ACHN (cell line): Measurements from ENCODE around the gene GINS2.

Source experiments
- DNase-seq: peaks from one replicate; pipeline ENCODE4 v3.0.0-alpha.2; 2015
- in situ Hi-C: cut with HindIII; loops from 2 replicates; pipeline ENCODE4 v1.10.0; 2017; ENCODE audit warnings: low sequenced_read_pairs, low pct_ligation_motif_present, low pct_unique_long_range_greater_than_20kb

The GINS2 gene

GRCh38 chr16:85650135-85650843 lies 38.5 kb downstream of the GINS2 start:
- no peak for DNase-seq

GRCh38 chr16:85649411-85650134 lies 39.2 kb downstream of the GINS2 start:
- in situ Hi-C loops, result no loop called here
- no peak for DNase-seq

More at GRCh38 chr16:85650135-85650843, 38.5 kb downstream of the GINS2 start:
- in situ Hi-C loops, result no loop called here

GRCh38 chr16:85648805-85649204 lies 39.9 kb downstream of the GINS2 start:
- in situ Hi-C loops, result no loop called here
- no peak for DNase-seq

- in situ Hi-C loops, result no loop called here
- DNase-seq, result no peak
Observed at GRCh38 chr16:85648070-85648714, 40.6 kb downstream of the GINS2 start.

DNA sequence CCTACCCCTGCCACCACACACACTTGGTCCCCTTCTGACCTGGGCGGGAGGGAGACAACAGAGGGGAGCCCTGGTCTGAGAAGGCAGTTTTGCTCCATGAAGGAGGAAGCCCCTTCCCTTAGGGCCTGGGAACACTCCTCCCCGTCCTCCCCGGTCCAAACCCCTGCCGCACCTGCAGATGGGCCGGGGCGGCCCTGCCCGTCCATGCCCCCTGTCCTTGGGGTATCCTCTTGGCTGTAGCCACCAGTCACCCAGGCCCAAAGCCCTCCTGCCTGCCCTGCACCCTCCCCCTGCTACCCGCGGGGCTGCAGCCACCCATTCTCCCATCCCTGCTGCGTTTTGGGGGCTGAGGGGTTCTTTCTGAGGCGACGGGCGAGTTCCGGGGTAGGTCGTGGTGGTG lies 41.8 kb downstream of the GINS2 start:
- DNase-seq, result no peak
- in situ Hi-C loops, result no loop called here

- no peak for DNase-seq
- in situ Hi-C loops, result no loop called here
Observed at GRCh38 chr16:85646358-85646907, 42.3 kb downstream of the GINS2 start.

DNA sequence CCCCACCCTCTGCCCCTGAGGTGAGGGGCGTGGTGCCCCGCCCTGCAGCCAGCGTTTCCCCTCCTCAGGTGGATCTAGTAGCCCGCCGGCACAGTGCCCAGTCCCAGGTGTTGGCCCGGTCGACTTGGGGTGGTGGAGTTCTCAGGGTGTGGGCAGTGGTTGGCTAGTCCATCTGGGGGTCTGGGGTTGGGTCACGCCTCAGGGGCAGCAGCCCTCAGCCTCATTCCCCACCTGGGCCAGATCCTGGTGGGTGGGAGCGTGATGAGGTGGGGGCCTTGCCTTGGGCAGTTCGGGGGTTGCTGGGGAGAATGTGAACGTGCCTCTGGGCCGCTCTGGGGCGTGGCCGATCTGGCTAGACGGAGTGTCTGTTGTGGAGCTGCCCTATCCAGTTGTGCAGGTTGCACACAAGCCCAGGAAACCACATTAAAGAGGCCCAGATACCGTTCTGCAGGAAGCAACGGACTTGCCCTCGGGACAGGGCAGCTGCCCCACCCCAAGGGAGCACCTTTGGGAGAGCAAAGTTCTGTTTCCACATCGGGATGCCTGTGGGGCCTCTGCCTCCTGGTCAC lies 43.6 kb downstream of the GINS2 start:
- no peak for DNase-seq
- in situ Hi-C loops, result no loop called here

- no peak for DNase-seq
- in situ Hi-C loops, result no loop called here
Observed at GRCh38 chr16:85644093-85644712, 44.6 kb downstream of the GINS2 start.

- no peak for DNase-seq
- in situ Hi-C loops, result no loop called here
Observed at GRCh38 chr16:85643631-85644030, 45.1 kb downstream of the GINS2 start.

DNA sequence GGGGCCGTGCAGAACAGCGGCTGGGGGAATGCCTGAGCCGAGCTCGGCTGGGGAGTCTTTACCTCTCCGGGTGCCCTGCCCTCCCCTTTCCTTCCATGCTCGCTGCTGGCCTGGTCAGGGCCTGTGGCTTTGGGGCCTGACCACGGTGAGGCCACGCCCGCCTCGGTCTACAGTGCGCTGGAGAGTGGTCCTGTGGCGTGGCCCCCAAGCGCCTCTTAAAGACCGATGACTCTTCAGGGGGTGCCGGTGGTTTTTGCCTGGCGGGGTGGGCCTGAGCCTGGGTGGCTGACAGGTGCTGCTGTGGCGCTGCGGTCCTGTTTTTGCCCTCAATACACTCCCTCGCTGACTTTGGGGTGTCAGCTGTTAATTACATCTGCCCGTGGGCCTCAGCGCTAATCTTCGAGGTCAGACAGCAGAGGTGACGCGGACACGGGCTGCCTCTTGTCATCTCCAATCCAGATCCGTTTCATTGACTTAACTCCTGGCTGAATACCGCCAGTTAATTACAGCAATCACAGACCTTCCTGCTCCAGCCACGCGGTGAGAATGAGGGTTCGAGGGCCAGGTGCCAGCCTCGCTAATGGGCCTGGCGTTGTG lies 45.9 kb downstream of the GINS2 start:
- DNase-seq, result no peak
- in situ Hi-C loops, result no loop called here

DNA sequence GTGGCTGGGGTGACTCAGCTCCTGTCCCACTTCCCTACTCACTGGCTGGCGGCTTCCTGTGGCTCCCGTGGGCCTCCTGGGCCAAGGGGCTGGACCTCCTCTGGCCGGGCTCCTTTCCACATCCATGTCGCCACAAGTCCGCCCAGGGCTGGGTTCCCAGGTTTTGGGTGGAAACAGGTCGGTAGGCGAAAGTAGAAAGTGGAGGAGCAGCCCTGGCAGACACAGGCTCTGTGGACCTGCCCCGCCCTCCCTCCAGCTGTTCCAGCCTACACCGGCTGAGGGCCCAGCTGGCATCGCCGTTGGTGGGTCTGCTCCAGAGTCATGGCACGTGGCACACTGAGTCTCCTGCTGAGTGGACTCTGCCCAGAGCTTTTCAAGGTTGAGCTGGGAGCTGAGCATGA lies 47.0 kb downstream of the GINS2 start:
- DNase-seq, result no peak
- in situ Hi-C loops, result no loop called here

DNA sequence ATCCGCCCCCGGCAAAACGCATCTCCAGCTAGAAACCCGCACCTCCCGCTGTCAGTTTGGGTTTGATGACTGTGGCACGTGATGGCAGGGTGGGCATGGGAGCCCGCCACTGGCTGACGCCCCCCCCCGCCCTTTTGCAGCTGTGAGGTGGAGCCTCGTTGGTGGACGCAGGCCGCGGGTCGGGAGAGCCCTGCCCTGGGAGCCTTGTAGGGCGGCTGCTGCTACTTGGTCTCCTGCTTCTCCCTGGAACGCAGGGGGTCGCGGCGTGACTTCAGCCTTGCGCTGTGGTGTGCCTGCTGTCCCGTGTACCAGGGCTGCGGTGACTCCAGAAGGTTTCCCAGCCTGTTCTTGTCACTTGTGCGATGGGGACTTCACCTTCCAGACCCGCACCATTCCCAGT lies 47.4 kb downstream of the GINS2 start:
- DNase-seq, result no peak
- in situ Hi-C loops, result no loop called here

- in situ Hi-C loops, result no loop called here
Observed at GRCh38 chr16:85640585-85640984, 48.2 kb downstream of the GINS2 start.

DNA sequence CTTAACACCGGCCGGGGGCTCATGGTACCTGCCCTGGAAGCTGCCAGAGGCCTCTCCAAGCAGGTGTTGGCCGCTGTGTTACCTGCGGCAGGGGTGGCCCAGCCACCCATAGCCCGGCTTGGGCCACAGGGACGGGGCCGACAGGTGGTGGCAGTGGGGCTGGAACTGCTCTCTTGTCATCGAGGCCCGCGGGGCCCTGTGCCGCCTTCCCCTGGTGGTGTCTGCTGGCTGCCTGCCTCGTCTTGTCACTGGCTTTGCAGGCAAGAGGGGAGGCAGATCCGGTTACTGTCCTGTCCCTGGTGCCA lies 48.5 kb downstream of the GINS2 start:
- in situ Hi-C loops, result no loop called here
- no peak for DNase-seq

More at GRCh38 chr16:85640585-85640984, 48.2 kb downstream of the GINS2 start:
- no peak for DNase-seq

DNA sequence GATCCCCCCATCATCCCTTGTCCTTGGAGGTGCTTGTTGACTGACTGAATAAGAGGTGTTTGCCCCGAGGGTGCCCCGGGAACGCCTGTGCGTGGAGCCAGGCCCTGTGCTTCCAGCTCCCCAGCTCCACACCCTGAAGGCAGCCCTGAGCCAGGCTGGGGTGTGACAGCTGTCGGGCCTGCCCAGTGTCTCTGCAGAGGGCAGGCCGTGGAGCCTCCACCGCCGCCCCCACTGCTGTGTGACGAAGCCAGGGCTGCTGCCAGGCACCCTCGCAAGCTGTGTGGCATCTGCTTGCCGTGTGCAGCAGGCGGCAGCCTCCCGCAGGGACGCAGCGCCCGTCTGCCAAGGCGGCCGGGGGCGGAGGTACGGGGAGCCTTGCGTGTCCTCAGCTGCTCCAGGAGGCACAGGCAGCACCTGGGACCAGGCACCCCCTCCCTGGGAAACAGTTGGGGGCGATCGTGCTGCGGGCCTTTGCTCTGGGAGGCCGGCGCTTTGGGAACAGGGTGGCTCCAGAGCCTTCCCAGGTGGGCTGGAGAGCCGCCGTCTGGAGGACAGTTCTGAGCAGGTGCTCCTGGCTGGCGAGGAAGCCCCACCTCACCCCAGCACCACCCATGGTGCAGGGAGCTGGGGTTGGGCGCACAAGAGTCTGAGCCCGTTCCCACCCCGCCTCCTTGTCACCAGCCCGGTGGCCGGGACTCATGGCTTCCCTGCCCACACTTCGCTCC lies 49.1 kb downstream of the GINS2 start:
- DNase-seq, result no peak
- in situ Hi-C loops, result no loop called here

DNA sequence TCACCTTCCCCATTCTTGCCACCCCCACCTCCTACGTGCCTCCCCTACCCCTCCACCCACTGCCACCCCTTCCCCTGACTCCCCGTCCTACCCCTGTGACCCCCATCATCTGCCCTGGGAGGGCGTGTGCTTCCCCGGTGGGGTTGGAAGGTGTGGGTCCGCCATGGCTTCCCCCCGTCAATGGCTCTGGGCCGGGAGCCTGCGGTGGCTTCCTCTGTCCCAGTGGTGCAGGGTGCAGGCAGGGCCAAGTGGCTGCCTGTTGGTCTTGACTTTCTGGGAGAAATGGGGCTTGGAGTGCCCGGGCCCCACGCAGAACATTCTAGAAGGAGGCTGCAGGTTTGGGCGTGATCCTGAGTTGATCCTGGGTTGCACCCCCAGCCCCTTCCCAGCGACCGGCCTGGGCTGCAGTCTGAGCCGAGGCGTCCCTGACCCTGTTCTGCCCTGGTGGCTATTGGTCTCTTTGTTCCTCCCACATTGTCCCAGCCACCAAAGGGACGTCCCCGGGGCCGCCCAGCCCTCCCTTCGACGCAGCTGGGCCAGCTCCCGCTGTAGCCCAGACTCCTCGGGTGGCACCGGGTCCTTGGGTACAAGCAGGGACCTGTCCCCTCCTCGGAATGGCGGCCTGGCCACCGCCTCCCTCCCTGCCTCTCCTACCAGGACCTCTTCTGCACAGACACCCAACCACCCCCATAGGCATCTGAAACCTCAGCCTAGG lies 49.9 kb downstream of the GINS2 start:
- in situ Hi-C loops, result no loop called here
- DNase-seq, result no peak
